Karpas-422 (cell line): ENCODE results near the gene BRS3. TPM values are rescaled to one million over a fixed set of nuclear protein-coding genes. Genes with fewer than 3 reads are reported as not detected.

Experiments
- DNase-seq: peaks from one replicate; pipeline ENCODE4 v3.0.0-alpha.2; 2015
- H2AFZ ChIP-seq: fragments of 200-600 bp; sonication (generic); 2 replicates; pipeline ENCODE4 v1.6.1; 2014; ENCODE audit warnings: antibody characterized with exemption, low read length, mixed read lengths
- H3K27ac ChIP-seq: fragments of 200-600 bp; sonication (generic); 2 replicates; pipeline ENCODE4 v1.5.1; 2014; ENCODE audit warnings: mild to moderate bottlenecking, low read length, moderate library complexity
- H3K27me3 ChIP-seq: fragments of 200-600 bp; sonication (generic); 2 replicates; pipeline ENCODE4 v1.6.1; 2014; ENCODE audit warnings: low read length, mixed read lengths
- H3K36me3 ChIP-seq: fragments of 200-600 bp; sonication (generic); 2 replicates; pipeline ENCODE4 v1.6.1; 2014; ENCODE audit warnings: low read length, mixed read lengths; ENCODE audit not compliant: insufficient read depth
- H3K4me1 ChIP-seq: fragments of 200-600 bp; sonication (generic); 2 replicates; pipeline ENCODE4 v1.6.1; 2014; ENCODE audit warnings: mild to moderate bottlenecking, low read length, mixed read lengths
- H3K4me2 ChIP-seq: fragments of 200-600 bp; sonication (generic); 2 replicates; pipeline ENCODE4 v1.6.1; 2014; ENCODE audit warnings: low read length, low read depth, mild to moderate bottlenecking; ENCODE audit not compliant: poor library complexity, severe bottlenecking
- H3K4me3 ChIP-seq: fragments of 200-600 bp; sonication (generic); 2 replicates; pipeline ENCODE4 v1.5.1; 2014; ENCODE audit warnings: mild to moderate bottlenecking, antibody characterized with exemption, low read length, mixed read lengths
- H3K79me2 ChIP-seq: fragments of 200-600 bp; sonication (generic); 2 replicates; pipeline ENCODE4 v1.6.1; 2014; ENCODE audit warnings: mild to moderate bottlenecking, low read length, mixed read lengths
- H3K9ac ChIP-seq: fragments of 200-600 bp; sonication (generic); 2 replicates; pipeline ENCODE4 v1.6.0; 2014; ENCODE audit warnings: low read length
- H3K9me2 ChIP-seq: fragments of 200-600 bp; sonication (generic), shearing (Covaris generic); replicated peaks from 2 replicates; pipeline ENCODE4 v1.6.0; 2014; ENCODE audit warnings: mild to moderate bottlenecking, low read length, moderate library complexity; ENCODE audit not compliant: insufficient read depth
- H3K9me3 ChIP-seq: fragments of 300-700, 200-600 bp; sonication (generic); 2 replicates; pipeline ENCODE4 v1.6.1; 2014; ENCODE audit warnings: low read length, mixed read lengths
- H4K20me1 ChIP-seq: fragments of 200-600 bp; sonication (generic); 2 replicates; pipeline ENCODE4 v1.6.1; 2014; ENCODE audit warnings: mild to moderate bottlenecking, antibody characterized with exemption, low read length, low read depth; ENCODE audit not compliant: insufficient read depth
- total RNA-seq: library from RNA; depleted of rRNA; stranded (reverse); fragments of >200 nt; shearing (Covaris generic); gene quantifications from 2 replicates; pipeline ENCODE4 v1.2.3, GENCODE V29; 2014; ENCODE audit warnings: low replicate concordance

Gene BRS3
- total RNA-seq, 1 experiment from 2014 or later: not detected

- H2AFZ ChIP-seq: no peak overlapping the region
- DNase-seq: no peak
- H3K4me2 ChIP-seq: no peak overlapping the region
Measured at GRCh38 chrX:136529795-136530194, 42.0 kb downstream of the BRS3 start.

GRCh38 chrX:136531951-136532350, 44.2 kb downstream of the BRS3 start, which contains the start of gene VGLL1:
TSS of gene VGLL1 (plus strand) at chrX:136532215. CDS start at chrX:136536021, 3,806 bp downstream.
- Histone ChIP-seq H3K36me3 (no peaks in the 10 kb centered on the region), H3K9me3 (no peaks in the 10 kb centered on the region), H2AFZ (no peak within 1 kb of the TSS), H3K9ac (no peak within 1 kb of the TSS), H3K27ac (no peak within 1 kb of the TSS), H3K4me2 (no peak within 1 kb of the TSS), H4K20me1 (no peaks in the 10 kb centered on the region), H3K27me3 (no peaks in the 10 kb centered on the region), H3K79me2 (no peaks in the 10 kb centered on the region), H3K9me2 (no peaks in the 10 kb centered on the region), H3K4me1 (no peaks in the 10 kb centered on the region), H3K4me3 (no peak within 1 kb of the TSS)
- DNase-seq: no peak

More at GRCh38 chrX:136529795-136530194, 42.0 kb downstream of the BRS3 start:
- Histone ChIP-seq H3K4me1 (no peaks in the 10 kb centered on the region), H3K79me2 (no peaks in the 10 kb centered on the region), H3K4me3 (no peak overlapping the region), H3K9me2 (no peaks in the 10 kb centered on the region), H3K36me3 (no peaks in the 10 kb centered on the region), H3K9me3 (no peaks in the 10 kb centered on the region), H3K9ac (no peak overlapping the region), H3K27ac (no peak overlapping the region), H3K27me3 (no peaks in the 10 kb centered on the region), H4K20me1 (no peaks in the 10 kb centered on the region)

- H3K36me3 ChIP-seq: no peaks in the 10 kb centered on the region
- no peak overlapping the region for H3K9ac ChIP-seq
- no peak overlapping the region for H2AFZ ChIP-seq
- no peak overlapping the region for H3K4me2 ChIP-seq
- H3K4me1 ChIP-seq: no peaks in the 10 kb centered on the region
- H4K20me1 ChIP-seq: no peaks in the 10 kb centered on the region
- H3K27ac ChIP-seq: no peak overlapping the region
- no peak overlapping the region for H3K4me3 ChIP-seq
- H3K27me3 ChIP-seq: no peaks in the 10 kb centered on the region
- H3K9me2 ChIP-seq: no peaks in the 10 kb centered on the region
- H3K79me2 ChIP-seq: no peaks in the 10 kb centered on the region
- no peaks in the 10 kb centered on the region for H3K9me3 ChIP-seq
- DNase-seq: no peak
Measured at GRCh38 chrX:136534131-136534530, 46.4 kb downstream of the BRS3 start.

- no peak for DNase-seq
- no peaks in the 10 kb centered on the region for H3K36me3 ChIP-seq
- H2AFZ ChIP-seq: no peak overlapping the region
- no peaks in the 10 kb centered on the region for H3K9me3 ChIP-seq
- H3K9ac ChIP-seq: no peak overlapping the region
- H3K4me2 ChIP-seq: no peak overlapping the region
- no peaks in the 10 kb centered on the region for H3K27me3 ChIP-seq
- no peaks in the 10 kb centered on the region for H4K20me1 ChIP-seq
- no peak overlapping the region for H3K4me3 ChIP-seq
- H3K4me1 ChIP-seq: 0 out of 2 replicates have a peak, but pooled peaks cover 2% of the 10 kb centered on the region
- H3K9me2 ChIP-seq: no peaks in the 10 kb centered on the region
- no peaks in the 10 kb centered on the region for H3K79me2 ChIP-seq
- H3K27ac ChIP-seq: no peak overlapping the region
Measured at GRCh38 chrX:136538811-136539210, 51.1 kb downstream of the BRS3 start.

- no peak overlapping the region for H3K9ac ChIP-seq
- H3K4me2 ChIP-seq: no peak overlapping the region
- H3K4me3 ChIP-seq: no peak overlapping the region
- no peak overlapping the region for H3K27ac ChIP-seq
- 0 out of 2 replicates have a peak, but pooled peaks cover 2% of the 10 kb centered on the region for H3K4me1 ChIP-seq
- H3K9me2 ChIP-seq: no peaks in the 10 kb centered on the region
- H3K27me3 ChIP-seq: no peaks in the 10 kb centered on the region
- DNase-seq: no peak
- H3K9me3 ChIP-seq: no peaks in the 10 kb centered on the region
- no peak overlapping the region for H2AFZ ChIP-seq
- H4K20me1 ChIP-seq: no peaks in the 10 kb centered on the region
- no peaks in the 10 kb centered on the region for H3K36me3 ChIP-seq
- H3K79me2 ChIP-seq: no peaks in the 10 kb centered on the region
Measured at GRCh38 chrX:136540226-136540625, 52.5 kb downstream of the BRS3 start.

- no peak overlapping the region for H3K4me2 ChIP-seq
- H3K27me3 ChIP-seq: no peaks in the 10 kb centered on the region
- no peaks in the 10 kb centered on the region for H4K20me1 ChIP-seq
- no peaks in the 10 kb centered on the region for H3K36me3 ChIP-seq
- no peak for DNase-seq
- H3K27ac ChIP-seq: no peak overlapping the region
- no peak overlapping the region for H2AFZ ChIP-seq
- H3K4me3 ChIP-seq: no peak overlapping the region
- H3K79me2 ChIP-seq: no peaks in the 10 kb centered on the region
- no peaks in the 10 kb centered on the region for H3K9me2 ChIP-seq
- H3K9me3 ChIP-seq: no peaks in the 10 kb centered on the region
- H3K9ac ChIP-seq: no peak overlapping the region
- H3K4me1 ChIP-seq: 0 out of 2 replicates have a peak, but pooled peaks cover 2% of the 10 kb centered on the region
Measured at GRCh38 chrX:136541294-136541693, 53.5 kb downstream of the BRS3 start.

- no peaks in the 10 kb centered on the region for H3K36me3 ChIP-seq
- no peak overlapping the region for H3K27ac ChIP-seq
- H3K9me3 ChIP-seq: no peaks in the 10 kb centered on the region
- H4K20me1 ChIP-seq: no peaks in the 10 kb centered on the region
- no peak for DNase-seq
- H3K9me2 ChIP-seq: no peaks in the 10 kb centered on the region
- H3K9ac ChIP-seq: no peak overlapping the region
- no peaks in the 10 kb centered on the region for H3K79me2 ChIP-seq
- no peak overlapping the region for H3K4me3 ChIP-seq
- H3K4me2 ChIP-seq: no peak overlapping the region
- H3K4me1 ChIP-seq: 0 out of 2 replicates have a peak, but pooled peaks cover 2% of the 10 kb centered on the region
- H3K27me3 ChIP-seq: no peaks in the 10 kb centered on the region
- H2AFZ ChIP-seq: no peak overlapping the region
Measured at GRCh38 chrX:136542281-136542680, 54.5 kb downstream of the BRS3 start.
